ENCODE data around the gene WDR6.
"Not testable (repeated sequence)": the region's sequence is repeated elsewhere in the genome, so short reads cannot be mapped to it uniquely, and the experiment has no call there.

Gene WDR6

DNA sequence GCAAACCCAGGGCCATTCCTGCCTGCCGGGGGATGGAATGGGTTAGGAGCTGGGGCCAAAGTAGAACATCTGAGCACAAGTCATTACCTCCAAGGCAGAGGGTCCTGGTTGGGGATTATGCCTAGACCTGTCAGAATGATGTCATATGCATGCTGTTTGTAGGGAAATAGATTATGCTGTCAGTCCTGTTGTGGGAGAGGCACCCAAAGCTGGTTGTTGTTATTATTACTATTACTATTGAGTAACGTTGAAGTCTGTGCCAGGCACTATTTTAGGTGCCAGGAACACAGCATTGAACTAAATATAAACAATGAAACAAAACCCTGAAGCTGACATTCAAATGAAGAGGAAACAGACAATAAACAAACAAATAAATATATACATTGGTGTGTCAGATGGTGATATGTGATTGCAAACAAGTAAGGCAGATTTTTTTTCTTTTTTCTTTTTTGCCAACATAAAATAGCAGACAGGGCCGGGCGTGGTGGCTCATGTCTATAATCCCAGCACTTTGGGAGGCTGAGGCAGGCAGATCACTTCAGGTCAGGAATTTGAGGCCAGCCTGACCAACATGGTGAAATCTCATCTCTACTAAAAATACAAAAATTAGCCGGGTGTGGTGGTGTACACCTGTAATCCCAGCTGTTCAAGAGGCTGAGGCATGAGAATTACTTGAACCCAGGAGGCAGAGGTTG, 15.2 kb upstream of the WDR6 start:
- no peak for DNase-seq

DNA sequence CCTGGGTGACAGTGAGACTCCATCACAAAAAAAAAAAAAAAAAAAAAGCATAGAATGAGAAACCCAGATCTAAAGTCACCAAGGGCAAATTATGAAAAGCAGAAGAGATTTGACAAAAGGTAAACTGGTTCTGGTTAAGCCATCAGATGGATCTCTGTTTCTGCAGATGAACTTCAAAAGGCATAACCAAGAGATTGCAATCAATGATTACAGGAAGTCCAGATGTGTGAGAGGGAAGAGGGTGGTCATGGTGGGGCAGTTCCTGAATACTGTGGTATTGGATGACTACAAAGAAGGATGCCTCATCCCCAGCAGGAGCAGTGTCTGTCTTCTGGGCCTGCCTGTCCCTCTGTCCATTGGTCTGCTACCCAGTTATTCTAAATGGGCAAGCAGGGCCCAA, 13.4 kb upstream of the WDR6 start:
- no peak for DNase-seq

DNA sequence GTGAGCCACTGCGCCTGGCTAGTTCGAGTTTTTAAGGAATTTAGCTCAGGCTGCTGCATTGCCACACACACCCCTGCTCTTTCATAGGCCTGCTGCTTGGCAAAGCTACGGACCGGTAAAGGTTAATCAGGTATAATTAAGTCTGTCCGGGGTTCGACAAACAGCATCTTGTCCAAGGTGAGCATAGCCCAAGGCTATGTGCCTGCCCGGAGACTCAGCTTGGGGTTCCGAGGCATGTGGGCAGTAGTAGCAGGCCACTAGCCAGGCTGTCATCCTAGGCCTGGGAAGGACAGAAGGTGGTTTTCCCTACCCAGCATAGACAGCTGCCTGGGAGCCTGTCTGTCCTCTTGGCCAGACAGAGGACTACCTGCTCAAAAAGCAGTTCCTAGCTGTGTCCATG, 10.6 kb upstream of the WDR6 start:
- DNase-seq: no peak

DNA sequence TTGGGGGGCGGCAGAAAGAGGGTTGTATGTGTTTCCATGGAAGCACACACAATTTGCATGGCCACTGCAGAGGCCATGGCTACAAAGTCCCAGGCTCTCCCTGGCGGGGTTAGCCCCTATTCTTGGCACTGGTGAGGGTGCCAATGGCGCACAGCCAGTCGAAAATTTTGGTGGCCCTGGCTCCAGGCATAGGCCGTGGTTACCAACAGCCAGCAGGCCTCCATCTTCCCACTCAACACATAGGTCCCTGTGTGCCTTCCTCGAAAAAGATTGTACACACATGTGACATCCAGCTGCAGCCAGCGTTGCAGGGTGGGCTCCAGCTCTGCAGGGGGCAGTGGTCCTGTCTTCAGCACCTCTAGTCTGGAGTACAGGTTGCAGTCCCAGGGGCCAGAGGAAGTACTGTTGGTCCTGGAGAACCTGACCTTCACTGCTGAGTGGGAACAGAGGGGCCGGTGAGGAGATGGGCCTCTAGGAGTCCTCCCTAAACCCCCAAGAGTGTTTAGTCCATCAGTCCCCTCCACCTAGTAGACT, 10.0 kb upstream of the WDR6 start:
- DNase-seq: no peak

DNA sequence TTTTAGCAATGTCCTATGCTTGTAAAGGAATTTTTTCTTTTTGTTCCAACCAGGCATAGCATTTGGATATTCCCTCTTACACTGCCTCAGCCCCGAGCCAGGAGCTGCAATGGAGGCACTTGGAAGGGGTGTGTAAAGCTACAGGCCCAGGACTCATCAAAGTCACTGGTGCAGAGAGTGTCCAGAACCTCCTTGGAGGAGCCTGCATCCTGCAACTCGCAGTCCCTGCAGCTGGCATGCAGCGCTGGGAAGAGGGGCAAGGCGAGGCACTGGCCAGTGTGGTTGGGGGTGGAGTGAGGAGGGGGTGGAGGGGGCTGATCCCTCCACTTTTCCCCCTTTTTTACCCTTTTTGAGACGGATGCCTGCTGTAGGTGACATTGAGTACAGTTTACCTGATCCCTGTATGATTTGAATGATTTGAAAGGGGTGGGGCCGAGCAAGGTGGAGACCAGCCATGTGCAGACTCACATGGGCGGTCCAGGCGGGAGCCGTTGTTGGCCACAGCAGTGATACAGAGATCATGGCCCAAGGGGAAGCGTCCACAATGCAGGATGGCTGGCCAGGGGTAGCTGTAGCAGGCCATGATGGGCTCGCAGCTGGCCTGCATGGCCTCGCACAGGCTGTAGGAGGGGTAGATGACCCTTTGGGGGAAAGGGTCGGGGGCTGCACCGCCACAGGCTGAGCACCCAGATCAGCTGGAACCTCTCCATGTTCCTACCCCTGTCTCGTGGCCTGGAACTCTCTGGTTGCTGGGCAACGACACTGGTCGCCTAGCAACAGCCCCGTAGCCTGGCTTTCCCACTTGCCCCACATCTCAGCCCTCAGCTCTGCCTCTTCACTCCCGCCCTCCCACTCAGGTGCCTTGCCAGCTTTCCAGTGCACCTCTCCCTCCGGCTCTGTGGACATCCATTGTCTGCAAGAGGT, 9.2 kb upstream of the WDR6 start:
- peak in 35 of 58 donors; percentile 11 to 75 (median 43) for DNase-seq

DNA sequence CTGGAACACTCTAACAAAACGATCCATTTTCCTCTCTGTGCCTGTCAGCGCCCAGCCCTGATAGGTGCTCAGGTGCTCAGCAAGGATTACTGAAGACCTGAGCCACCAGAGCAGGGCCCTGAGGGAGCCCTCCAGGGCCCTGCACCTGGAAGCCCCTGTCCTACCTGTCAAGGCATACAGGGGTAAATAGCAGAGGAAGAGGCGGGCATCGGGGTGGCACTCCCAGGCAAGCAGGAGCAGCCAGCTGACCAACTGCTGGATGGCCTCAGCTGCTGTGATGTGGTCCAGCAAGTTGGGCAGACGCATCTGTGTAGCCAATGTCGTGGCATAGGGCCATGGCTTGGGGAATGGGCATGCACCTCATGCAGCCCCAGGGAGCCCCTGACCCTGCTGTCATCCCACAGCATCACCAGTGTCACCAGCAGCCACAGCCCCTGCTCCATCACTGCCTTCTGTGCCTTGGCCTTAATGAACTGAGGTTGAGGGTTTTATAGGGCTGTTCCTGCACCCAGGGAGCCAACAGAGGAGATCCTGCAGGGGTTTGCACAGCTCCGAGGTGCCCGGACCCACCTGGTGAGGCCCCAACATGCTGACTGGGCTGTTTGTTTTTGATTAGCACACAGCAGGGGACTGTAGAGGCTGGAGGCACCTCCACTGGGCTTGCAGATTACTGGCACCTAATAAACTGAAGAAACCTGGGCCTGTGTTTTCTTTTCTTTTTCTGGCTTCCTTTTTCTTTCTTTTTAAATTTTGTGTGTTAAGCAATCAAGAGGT, 7.9 kb upstream of the WDR6 start:
- DNase-seq: no peak

DNA sequence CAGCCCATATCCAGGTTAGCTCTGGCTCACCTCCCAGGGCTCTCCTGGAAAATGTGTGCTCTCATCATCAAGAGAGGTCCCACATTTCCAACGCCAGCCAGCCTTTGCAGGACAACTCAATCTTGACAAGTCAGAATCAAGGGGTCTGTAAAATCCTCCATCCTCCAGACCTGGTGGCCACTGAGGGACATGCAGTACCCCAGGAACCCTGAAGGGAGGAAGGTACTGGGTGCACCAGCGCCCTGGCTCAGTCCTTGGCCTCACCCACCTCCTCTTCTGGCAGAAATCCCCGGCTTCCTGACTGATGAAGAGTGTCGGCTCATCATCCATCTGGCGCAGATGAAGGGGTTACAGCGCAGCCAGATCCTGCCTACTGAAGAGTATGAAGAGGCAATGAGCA, 6.0 kb upstream of the WDR6 start:
- no peak for DNase-seq

DNA sequence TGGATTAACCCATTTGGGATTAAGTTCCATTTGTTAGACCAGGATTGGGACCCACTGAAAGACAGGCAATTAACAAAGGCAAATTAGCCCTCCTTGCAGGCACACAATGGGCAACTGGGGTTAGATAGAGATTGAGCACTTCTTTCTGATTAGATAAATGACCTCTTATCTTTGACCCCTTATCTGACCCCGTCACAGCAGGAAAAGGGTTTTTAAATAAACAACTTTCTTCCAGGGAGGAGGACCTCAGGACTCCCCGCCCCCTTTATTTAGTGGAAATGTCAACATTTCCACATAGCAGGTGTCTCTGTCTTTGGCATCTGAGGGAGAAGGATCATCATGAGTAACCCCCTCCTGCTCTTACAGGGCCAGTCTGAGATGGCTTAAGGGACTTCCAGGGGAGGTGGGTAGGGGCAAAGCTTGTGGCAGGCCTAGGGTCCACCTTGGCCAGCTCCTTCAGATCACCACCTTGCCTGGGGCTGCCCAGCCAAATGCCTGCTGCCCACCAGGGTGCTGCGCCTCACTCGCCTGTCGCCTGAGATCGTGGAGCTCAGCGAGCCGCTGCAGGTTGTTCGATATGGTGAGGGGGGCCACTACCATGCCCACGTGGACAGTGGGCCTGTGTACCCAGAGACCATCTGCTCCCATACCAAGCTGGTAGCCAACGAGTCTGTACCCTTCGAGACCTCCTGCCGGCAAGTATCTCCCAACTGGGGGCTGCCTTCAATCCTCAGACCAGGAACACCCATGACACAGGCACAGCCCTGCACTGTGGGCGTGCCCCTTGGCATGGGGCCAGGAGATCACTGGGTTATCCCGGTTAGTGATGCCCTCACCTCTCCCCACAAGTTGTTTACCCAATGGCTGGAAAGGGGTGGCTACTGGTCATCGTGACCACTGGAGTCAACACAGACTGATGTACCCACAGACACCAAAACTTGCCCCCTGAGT, 2.6 kb upstream of the WDR6 start:
- DNase-seq: peak in 2 of 58 donors; percentile 10 to 64

DNA sequence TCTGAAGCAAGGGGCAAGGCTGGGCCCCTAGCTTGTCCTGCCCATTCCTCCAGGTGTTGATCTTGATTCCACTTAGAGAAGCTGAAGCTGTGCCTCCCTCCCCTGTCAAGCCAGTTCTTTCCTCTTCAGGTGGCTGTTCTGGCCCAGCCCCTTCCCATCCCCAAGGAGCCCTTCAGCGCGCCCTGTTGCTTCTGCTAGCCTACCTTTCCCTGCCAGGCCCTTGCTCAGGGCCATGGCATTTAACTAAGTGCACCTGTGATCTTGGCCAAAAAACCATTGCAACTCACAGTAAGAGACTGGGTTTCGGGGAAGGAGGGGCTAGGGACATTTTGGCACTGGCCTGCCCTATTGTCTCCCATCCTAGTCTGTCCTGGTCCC, 1.9 kb upstream of the WDR6 start:
- no peak for DNase-seq

DNA sequence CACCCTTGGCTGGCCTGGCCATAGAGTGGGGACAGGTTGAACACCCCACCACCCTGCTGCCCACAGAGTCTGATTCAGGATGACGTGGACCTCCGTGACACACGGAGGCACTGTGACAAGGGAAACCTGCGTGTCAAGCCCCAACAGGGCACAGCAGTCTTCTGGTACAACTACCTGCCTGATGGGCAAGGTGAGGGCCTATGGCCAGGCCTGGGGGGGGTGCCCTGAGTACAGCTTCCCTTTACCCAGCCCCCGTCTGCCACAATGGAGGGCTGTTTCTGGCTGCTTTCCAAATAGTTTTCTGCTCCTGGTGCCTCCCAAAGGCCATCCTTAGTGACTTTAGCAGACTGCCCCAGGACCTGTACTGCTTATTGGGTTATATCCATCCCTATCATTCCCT, 1.2 kb upstream of the WDR6 start:
- peak in 1 of 58 donors; percentile 41 for DNase-seq

DNA sequence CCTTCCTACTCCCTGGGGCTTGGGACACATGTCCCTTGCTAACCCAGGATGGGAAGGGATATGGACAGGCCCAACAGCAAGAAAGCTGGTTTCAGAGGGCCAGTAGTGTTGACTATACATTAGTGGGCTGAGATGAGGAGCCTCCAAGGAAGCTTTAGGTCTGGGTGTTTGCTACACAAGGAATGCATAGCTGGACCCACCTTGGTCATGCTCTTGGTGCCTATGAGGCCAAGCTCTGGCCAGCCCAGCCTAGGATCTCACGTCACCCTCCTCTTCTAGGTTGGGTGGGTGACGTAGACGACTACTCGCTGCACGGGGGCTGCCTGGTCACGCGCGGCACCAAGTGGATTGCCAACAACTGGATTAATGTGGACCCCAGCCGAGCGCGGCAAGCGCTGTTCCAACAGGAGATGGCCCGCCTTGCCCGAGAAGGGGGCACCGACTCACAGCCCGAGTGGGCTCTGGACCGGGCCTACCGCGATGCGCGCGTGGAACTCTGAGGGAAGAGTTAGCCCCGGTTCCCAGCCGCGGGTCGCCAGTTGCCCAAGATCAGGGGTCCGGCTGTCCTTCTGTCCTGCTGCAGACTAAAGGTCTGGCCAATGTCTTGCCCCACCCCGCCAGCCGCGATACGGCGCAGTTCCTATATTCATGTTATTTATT, 653 bp upstream of the WDR6 start:
- DNase-seq: peak in 37 of 58 donors; percentile 41 to 73 (median 57)

DNA sequence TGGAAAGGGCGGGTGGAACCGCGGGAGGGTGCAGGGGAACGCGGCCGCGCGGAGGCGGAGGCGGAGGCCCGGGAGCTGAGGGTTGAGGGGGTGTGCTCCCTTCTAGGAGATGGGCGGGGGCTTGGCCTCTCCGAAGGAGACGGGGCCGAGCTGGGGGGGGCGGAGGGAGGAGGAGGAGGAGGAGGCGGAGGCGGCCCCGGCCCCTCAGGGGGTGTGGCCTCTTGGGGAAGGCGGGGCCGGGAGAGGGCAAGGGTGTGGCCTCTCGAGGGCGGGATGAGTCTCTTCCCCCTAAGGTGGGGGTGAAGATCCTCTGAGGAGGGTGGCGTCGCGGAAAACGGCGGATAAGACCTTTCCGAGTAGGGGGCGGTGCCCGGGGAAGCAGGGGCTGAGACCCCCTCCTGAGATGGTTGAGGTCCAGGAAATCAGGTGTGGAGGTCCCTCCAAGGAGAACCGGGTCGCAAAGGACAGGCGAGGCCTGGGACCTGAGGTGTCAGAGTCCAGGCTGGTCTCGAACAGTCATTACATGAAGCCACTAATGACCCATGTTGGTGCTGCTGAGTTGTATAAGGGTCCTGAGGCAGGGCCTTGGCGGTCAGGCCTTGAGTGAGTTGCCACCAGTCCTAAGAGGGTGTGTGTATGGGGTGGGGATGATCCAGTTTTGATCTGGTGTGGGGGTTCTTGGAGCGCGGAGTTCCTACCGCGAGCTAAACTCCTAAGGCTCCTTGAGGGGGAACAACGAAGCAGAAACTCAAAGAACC, 759 bp downstream of the WDR6 start:
- DNase-seq: peak in 56 of 58 donors; percentile 31 to 87 (median 74)

DNA sequence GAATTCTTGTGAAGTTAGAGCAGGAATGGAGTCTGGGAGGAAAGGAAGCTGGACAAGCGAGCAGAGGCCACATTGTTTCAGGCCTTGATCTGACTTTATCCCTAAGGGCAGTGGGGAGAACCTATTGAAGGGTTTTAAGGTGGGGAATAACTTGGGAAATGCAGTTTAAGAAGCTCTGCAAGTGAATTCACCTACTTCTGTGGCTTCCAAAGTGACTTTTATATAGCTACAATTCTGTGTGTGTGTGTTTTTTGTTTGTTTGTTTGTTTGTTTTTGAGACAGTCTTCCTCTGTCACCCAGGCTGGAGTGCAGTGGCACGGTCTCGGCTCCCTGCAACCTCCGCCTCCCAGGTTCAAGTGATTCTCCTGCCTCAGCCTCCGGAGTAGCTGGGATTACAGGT, 1.4 kb downstream of the WDR6 start:
- DNase-seq: not testable (repeated sequence)

DNA sequence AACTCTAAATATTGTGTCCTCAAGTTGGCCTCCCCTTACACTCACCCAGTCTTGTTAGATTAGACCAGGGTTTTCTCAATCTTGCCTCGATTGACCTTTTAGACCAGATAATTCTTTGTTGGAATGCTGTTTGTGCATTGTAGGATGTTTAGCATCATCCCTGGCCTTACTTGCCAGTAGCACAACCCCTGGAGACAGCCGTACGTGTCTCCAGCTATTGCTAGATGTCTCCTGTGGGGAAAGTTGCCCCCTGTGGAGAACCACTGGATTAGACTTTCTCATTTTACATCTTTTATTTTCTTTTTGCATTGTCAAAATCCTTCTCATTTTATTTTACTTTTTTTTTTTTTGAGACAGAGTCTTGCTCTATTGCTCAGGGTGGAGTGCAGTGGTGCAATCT, 2.2 kb downstream of the WDR6 start:
- DNase-seq: no peak

DNA sequence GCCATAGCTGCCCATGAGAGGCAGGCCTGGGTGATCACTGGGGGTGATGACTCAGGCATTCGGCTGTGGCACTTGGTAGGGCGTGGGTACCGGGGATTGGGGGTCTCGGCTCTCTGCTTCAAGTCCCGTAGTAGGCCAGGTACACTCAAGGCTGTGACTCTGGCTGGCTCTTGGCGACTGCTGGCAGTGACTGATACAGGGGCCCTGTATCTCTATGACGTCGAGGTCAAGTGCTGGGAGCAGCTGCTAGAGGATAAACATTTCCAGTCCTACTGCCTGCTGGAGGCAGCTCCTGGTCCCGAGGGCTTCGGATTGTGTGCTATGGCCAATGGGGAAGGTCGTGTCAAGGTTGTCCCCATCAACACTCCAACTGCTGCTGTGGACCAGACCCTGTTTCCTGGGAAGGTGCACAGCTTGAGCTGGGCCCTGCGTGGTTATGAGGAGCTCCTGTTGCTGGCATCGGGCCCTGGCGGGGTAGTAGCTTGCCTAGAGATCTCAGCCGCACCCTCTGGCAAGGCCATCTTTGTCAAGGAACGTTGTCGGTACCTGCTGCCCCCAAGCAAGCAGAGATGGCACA, 5.3 kb downstream of the WDR6 start:
- DNase-seq: no peak

DNA sequence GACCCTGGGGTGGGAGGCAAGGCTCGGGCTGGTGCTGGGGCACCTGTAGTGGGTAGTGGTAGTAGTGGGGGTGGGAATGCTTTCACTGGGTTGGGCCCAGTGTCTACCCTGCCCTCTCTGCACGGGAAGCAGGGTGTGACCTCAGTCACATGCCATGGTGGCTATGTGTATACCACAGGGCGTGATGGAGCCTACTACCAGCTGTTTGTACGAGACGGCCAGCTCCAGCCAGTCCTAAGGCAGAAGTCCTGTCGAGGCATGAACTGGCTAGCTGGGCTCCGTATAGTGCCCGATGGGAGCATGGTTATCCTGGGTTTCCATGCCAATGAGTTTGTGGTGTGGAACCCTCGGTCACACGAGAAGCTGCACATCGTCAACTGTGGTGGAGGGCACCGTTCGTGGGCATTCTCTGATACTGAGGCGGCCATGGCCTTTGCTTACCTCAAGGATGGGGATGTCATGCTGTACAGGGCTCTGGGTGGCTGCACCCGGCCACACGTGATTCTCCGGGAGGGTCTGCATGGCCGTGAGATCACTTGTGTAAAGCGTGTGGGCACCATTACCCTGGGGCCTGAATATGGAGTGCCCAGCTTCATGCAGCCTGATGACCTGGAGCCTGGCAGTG, 6.0 kb downstream of the WDR6 start:
- DNase-seq: no peak

DNA sequence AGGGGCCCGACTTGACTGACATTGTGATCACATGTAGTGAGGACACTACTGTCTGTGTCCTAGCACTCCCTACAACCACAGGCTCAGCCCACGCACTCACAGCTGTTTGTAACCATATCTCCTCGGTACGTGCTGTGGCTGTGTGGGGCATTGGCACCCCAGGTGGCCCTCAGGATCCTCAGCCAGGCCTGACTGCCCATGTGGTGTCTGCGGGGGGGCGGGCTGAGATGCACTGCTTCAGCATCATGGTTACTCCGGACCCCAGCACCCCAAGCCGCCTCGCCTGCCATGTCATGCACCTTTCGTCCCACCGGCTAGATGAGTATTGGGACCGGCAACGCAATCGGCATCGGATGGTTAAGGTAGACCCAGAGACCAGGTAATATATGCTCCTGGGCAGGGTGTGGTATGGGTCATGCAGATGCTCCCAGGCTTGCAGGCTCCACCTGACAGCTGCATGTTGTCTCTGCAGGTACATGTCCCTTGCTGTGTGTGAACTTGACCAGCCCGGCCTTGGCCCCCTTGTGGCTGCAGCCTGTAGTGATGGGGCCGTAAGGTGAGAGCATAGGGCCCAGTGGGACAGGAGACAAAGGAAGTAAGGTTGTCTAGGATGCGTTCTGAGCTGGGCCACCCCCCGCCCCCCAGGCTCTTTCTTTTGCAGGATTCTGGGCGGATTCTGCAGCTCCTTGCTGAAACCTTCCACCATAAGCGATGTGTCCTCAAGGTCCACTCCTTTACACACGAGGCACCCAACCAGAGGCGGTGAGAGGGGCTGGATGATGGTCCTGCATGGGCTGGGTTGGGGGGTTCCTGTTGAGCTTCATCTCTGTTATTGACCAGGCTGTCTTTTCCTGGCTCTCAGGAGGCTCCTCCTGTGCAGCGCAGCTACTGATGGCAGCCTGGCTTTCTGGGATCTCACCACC, 6.8 kb downstream of the WDR6 start:
- no peak for DNase-seq

Measured in anterior cingulate cortex (tissue), 58 donors.